GM19452 (cell line): Measurements from ENCODE around the gene CCSER2.
A peak's percentile ranks its signal among the peaks of the same experiment; 100 is the strongest.
"Not testable (repeated sequence)": the region's sequence is repeated elsewhere in the genome, so short reads cannot be mapped to it uniquely, and the experiment has no call there.

Source experiments
- ATAC-seq: cut with Tn5 transposase; IDR thresholded peaks from one replicate; pipeline ENCODE4 v1.9.1; 2021; ENCODE audit not compliant: unreplicated experiment

CCSER2 gene

GRCh38 chr10:84312816-84313215 is 15.6 kb upstream of the CCSER2 start:
- ATAC-seq: no peak

- no peak for ATAC-seq
These were observed 14.1 kb upstream of the CCSER2 start for GRCh38 chr10:84314275-84314674.

- no peak for ATAC-seq
These were observed 11.2 kb upstream of the CCSER2 start for GRCh38 chr10:84317174-84317573.

- ATAC-seq: no peak
These were observed 6.5 kb upstream of the CCSER2 start for GRCh38 chr10:84321902-84322301.

- ATAC-seq: not testable (repeated sequence)
These were observed 4.8 kb upstream of the CCSER2 start for GRCh38 chr10:84323566-84323965.

- not testable (repeated sequence) for ATAC-seq
These were observed 1.4 kb upstream of the CCSER2 start for GRCh38 chr10:84326995-84327394.

- ATAC-seq: no peak
These were observed 815 bp downstream of the CCSER2 start for GRCh38 chr10:84329196-84329611.

- ATAC-seq: peak; percentile 73
These were observed 1.7 kb downstream of the CCSER2 start for GRCh38 chr10:84329986-84330651.

GRCh38 chr10:84331091-84331490 is 2.7 kb downstream of the CCSER2 start:
- ATAC-seq: no peak

GRCh38 chr10:84333864-84334451 is 5.6 kb downstream of the CCSER2 start:
- peak; percentile 35 for ATAC-seq

GRCh38 chr10:84334811-84335210 is 6.4 kb downstream of the CCSER2 start:
- no peak for ATAC-seq

- no peak for ATAC-seq
These were observed 7.1 kb downstream of the CCSER2 start for GRCh38 chr10:84335516-84335915.

GRCh38 chr10:84336406-84337090 is 8.2 kb downstream of the CCSER2 start:
- ATAC-seq: no peak

- ATAC-seq: no peak
These were observed 8.8 kb downstream of the CCSER2 start for GRCh38 chr10:84337199-84337598.

- no peak for ATAC-seq
These were observed 10.6 kb downstream of the CCSER2 start for GRCh38 chr10:84339025-84339424.

- ATAC-seq: no peak
These were observed 11.8 kb downstream of the CCSER2 start for GRCh38 chr10:84340187-84340586.

GRCh38 chr10:84340632-84341537 is 12.5 kb downstream of the CCSER2 start:
- no peak for ATAC-seq

GRCh38 chr10:84341538-84341856 is 13.1 kb downstream of the CCSER2 start:
- ATAC-seq: no peak

GRCh38 chr10:84341983-84342382 is 13.6 kb downstream of the CCSER2 start:
- no peak for ATAC-seq

- no peak for ATAC-seq
These were observed 14.2 kb downstream of the CCSER2 start for GRCh38 chr10:84342584-84342983.

- ATAC-seq: no peak
These were observed 15.4 kb downstream of the CCSER2 start for GRCh38 chr10:84343831-84344230.
